ENCODE data around the gene TBX10.
A peak's percentile ranks its signal among the peaks of the same experiment; 100 is the strongest.
"Not testable (repeated sequence)": the region's sequence is repeated elsewhere in the genome, so short reads cannot be mapped to it uniquely, and the experiment has no call there.

TBX10 gene

GRCh38 chr11:67644472-67645418 is 5.2 kb upstream of the TBX10 start:
- no peak for DNase-seq

GRCh38 chr11:67644042-67644441 is 4.5 kb upstream of the TBX10 start:
- no peak for DNase-seq

DNA sequence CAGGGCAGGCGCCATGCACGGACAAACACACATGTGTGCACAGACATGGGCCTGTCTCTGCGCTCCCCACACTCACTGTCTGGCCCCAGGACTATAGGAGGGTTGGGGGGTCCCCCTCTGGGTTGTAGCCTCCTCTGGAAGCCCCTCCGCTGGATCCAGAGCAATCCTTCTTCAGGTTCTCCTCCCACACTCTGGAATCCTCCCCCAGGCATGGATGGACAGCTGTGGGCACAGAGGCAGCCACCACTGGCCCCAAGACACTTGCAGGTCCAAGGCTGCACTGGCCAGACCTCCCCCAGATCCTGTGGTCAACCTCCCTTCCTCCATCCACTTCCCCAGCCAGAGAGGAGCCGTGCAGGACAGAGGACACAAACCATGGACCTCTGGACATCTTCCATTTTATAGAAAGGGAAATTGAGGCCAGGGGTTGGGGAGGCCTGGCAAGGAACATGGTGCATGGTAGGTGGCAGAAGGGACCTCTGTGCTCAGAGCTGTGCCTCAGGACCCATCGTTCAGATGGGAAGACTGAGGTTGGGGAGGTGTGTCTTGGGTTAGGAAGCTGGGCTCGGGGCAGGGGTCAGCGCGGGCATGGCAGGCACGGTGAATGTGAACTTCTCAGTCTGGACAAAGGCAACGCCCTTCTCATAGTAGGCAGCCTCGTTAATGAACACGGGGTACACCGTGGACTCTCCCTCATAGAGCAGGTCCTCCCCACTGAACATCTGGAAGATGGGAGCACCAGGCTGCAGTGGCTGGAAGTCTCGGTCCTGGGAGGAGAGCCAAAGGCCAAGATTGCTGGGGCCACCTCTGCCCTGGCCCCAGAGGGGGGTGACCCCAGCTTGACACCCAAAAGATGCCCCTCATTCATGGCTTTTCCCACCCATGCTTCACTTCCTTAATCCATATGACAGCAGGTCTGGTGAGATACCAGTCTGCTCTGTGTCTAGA is 2.9 kb upstream of the TBX10 start:
- no peak for DNase-seq

DNA sequence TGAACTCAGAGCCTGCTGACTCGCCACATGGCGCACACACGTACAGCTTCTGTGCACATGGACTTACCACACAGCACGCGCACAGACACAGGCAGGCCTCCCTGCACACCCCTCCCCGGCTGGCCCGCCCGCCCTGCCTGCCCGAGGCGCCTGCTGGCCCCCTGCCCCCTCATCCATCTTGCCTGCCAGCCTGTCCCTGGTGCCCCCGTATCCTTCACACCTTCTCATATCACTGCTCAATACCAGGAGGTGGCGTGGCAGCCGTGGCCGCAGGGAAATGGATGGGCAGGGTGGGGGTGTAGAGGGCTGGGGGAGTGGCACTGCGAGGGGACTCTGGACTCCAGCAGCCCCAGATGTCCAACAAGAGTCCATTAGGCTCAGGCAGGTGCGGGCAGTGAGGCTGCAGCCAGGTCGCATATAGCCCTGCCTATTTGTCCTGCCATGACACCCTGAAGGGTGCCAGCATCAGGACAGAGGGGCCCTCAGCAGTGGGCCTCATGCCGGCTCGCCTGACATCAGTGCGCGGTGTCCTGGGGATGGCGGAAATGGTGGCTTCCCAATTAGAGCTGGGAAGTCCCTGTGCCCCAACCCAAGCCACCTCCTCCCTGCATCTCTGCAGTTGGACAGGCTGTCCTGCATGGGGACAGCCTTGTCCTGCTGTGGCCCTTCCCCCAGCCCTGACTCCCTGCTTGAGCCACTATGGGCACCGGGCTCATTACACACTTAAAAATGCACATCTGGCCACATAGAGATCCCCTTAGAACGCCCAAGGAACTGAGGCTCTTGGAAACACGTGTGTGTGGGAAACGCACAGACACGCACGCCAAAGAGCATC is 2.0 kb upstream of the TBX10 start:
- DNase-seq = no peak

DNA sequence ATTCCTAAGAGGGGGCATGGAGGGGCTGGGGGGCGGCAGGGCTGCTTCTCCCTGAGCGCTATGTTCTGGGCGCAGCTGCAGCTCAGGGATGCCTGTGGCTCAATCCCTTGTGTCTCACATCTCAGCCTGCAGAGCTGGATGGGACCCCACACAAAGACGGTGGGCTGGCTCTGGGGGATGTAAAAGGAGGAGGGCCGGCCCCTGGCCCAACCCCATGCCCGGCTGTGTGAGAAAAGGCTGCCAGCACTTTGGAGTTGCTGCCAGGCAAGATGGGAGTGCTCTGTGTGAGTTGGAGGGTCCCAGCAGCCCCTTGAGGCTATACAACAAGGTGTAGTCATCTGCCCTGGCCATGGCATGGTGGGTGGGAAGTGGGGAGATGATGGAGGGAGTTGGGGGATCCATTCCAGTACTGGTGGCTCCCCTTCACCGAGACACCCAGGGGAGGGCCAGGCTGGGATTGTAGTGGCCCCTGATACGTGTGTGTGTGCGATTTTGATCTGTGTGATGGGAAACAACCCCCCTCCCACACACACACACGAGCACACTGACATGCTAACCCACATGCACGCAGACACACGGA is 1.3 kb upstream of the TBX10 start:
- DNase-seq = no peak

DNA sequence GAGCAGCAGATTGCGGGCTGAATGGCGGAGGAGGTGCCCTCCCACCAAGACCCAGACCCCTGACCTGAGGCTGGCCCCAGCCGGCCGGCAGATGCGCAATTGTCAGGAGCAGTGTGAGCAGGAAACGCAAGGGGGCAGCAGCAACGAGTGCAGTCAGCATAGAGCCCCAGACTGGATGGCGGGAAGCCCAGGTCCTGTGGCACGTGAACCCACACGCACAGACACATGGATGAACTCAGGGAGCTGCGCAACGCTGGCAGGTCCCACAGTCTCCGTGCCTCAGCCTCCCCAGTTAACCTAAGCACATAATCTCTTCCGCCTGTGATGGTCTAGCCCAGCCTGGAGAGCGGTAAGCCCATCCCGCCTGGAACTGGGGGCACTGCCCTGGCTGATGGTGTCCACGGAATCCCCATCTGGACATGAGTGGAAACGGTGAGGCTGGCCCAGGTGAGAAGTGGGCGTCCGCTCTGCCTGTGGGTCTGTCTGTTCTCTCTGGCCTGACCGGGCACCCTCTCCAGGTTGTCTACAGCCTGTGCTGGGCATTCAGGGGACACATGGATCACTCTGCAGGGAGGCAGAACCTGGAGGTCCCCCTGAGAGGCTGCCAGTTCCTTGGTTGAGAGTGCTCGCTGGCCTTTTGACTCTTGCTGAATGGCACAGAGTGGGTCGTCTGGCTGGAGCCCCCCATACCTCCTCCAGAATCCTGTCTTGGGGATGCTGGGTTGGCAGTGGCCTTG is 626 bp upstream of the TBX10 start:
- peak; percentile 51 to 53 for DNase-seq

DNA sequence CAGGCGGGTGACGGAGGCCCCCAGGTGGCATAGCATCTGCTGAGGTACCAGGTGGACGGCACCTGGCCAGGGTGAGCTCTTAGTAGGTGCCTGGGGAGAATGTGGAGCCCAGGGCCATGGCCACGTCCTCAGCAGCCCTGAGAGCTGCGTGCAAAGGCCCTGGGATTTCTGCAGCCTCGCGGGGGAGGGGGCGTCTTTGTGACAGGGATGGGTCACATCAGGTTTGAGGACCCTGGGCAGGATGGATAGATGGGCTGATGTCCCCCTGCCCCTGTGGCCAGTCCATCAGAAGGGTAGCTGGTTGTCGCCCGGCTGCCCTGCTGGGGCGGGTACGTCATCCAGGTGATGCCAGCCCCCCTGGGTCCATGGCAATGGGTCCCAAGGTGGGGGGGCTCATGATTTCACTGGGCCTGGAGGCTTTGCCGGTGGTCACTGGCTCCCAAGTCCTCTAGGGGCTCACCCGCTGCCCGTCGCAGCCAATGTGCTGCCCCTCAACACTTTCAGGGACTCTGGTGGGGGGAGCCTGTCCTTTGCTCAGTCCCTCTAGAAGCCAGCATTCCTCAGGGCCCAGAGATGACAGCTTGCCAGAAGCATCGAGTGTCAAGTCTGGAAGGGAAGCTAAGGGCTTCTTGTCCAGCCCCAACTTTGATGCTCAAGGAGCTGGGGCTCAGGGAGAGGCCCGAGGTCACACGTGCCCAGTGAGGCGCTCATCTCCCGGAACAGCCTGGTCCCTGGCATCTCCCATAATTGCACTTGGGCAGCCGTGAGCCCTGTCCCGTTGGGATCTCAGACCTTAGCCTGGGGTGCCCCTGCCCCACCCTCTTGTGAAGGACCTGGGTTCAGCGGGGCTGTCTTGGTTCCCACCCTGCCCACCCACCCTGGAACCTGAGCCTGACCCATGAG is 777 bp downstream of the TBX10 start:
- DNase-seq = no peak

DNA sequence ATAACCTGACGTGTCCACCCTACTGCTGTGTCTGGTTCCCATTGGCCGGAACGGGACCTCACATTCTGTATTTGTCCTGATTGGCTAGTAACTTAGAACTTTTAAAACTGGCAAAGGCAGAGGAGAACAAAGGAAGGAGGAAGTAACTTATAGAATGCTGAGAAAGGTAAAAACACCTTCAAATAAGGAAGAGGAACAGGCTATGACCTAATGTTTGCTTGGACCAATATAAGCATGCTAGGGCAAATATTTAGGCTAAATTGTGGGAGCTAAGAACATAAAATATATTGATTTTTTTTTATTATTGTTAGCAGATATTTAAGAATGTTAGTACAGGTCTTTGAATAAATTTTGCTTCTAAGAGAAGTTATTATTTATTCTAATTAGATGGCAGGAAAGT is 2.1 kb downstream of the TBX10 start:
- DNase-seq = not testable (repeated sequence)

DNA sequence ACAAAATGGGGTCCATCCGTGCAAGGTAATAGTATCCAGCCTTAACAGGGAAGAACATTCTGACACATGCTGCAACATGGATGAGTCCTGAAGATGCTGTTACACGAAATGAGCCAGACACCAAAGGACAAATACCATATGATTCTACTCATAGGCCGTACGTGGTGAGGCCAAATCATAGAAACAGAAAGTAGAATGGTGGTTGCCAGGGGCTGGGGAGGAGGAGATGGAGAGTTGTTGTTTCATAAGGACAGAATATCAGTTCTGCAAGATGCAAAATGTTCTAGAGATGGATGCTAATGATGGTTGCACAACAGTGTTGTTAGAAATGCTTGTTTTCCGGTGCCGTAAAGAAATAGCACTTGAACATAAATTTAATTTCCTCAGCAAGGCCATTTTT is 2.6 kb downstream of the TBX10 start:
- DNase-seq = no peak

DNA sequence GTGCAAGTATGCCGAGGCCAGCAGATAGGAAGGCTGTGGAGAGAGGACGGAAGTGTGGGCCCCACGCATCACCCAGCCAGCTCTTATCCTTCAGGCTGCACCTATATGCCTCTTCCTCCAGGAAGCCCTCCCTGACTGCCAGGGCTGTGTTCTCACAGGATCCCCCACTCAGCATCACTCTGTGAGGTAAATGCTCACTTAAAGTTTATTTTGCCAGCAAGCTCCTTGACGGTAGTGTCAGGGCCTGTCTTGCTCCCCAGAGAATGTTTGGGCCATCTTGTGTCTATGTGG is 4.4 kb downstream of the TBX10 start:
- no peak for DNase-seq

DNA sequence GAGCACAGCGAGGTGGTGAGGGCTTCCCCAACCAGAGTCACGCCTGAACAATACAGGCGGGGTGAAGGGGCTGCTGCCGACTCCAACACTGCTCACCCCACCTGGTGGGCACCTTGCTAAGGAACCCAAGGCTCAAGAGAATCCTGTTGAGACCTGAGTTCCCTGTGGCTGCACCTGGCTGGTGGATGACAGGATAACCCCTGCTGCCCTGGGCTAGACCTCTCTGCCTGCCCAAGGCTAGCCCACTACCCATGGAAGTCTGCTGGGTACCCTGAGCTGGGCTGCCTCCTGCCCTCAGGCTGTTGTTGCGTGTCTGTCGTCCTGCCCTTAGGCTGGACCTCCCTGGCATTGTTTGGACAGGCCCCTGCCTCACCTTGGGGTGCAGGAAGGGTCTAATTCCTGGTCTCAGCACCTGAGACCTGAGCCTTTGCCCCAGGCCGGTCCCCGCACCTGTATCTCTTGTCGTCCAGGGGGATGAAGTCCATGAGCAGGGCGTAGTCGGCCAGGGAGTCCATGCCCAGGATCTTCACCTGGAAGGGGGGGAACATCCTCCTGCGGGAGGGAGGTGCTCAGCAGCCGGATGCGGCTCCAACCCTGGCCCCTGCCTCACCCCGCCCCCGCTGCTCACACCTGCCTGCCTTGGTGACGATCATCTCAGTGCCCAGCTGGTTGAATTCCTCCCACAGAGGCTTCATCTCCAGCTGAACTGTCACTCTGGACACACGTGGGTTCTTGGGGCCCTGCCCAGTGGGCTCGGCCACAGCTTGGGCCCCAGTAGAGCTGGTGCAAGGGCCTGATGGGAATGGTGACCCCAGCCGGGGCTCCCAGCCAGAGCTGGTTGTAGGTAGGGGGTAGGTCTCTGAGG is 5.0 kb downstream of the TBX10 start:
- no peak for DNase-seq

- no peak for DNase-seq
These were observed 5.7 kb downstream of the TBX10 start for GRCh38 chr11:67633758-67634365.

- no peak for DNase-seq
These were observed 6.4 kb downstream of the TBX10 start for GRCh38 chr11:67632982-67633755.

DNA sequence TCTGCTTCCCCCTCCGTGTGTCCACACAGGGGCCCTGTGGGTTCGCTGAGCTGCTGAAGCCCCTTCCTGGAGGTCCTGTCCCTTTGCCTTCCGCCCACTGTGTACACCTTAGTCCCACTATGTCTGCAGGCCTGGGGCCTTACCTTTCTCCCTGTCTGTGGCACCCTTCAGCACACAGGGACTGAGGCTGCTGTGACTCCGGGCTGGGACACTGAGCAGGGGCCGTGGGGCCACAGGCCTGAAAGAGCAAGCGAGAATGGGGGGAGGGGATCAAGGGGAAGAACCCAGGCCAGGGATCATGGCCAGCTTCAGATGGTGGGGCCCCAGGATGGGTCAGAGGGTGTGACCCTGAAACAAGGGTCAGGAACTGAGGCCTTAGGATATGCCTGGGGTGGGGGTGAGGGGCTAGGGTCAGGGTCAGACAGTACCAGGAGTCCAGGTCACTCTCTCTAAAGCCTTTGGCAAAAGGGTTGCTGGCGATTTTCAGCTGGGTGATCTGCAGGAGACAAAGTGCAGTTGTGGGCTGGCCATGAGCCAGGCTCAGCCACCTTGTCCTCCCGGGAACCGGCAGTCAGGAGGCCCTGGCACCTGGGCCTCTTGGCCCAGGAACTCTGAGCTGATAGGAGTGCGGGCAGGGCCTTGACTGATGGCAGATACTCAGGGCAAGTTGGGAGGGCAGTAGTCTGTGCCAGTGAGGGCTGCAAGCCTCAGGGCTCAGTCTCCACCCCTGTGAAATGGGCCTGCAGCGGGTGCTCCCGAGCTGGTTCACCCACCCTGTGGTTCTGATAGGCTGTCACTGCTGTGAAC is 7.2 kb downstream of the TBX10 start:
- no peak for DNase-seq

- DNase-seq = no peak
These were observed 7.7 kb downstream of the TBX10 start for GRCh38 chr11:67631853-67632174.

DNA sequence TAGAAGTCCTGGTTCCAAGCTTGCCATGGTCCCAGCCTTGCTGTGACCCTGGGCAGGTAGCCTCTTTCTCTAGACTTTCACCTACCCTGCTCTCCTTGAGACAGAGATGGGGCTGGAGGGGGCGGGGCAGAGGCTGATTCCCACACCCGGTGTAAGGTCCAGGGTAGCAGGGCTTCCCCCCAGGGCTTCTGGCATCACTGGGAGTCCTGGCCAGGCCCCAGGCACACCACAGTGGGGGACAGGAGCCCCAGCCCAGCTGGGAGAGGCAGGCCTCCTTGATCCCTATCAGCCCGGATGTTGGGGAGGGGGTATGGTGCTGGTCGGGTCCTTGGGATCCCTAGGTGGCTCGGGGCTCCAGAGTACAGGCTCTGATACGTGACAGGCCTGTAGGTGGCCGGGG is 8.2 kb downstream of the TBX10 start:
- no peak for DNase-seq

DNA sequence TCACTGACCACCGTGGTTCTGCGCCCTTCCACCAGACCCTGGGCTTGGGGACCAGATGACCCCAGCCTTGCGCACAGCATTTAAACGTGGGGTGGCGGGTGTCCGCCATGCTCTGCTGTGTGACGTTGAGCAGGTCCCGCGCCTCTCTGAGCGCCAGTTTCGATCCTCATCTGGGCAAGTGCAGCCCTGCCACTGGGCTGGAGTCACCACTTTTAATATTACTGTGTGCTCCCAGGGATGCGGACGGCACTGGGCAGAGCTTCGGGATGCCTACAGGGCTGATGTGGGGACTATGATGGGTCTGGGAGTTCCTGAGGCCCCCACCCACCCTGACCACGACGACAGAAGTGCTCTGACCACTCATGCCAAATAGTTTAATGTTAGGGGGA is 8.6 kb downstream of the TBX10 start:
- no peak for DNase-seq
